Keratinocyte (primary cell): ENCODE data around the gene SLCO3A1. TPM values are rescaled to one million over a fixed set of nuclear protein-coding genes. Genes with fewer than 3 reads are reported as not detected.

Experiments
- DNase-seq: peaks from one replicate; pipeline ENCODE4 v3.0.0-alpha.2; 2011; ENCODE audit warnings: low read depth, missing footprints, low spot score
- FAIRE-seq: peaks from 2 replicates; lab custom pipeline; 2011; peaks lifted over from hg19 to GRCh38; lab: Jason Lieb, UNC
- H2AFZ ChIP-seq: 2 replicates; pipeline ENCODE4 v1.6.0; 2012; ENCODE audit warnings: low read length, control low read depth, inconsistent platforms; ENCODE audit not compliant: control insufficient read depth
- H3K27ac ChIP-seq: 2 replicates; pipeline ENCODE4 v1.5.1; 2011; ENCODE audit warnings: low read length; ENCODE audit not compliant: control insufficient read depth, insufficient read depth
- H3K27me3 ChIP-seq: 3 replicates; pipeline ENCODE4 v1.6.0; 2011; ENCODE audit warnings: low read length; ENCODE audit not compliant: control insufficient read depth, insufficient read depth; ENCODE audit errors: extremely low read depth
- H3K36me3 ChIP-seq, 2 experiments: 2 replicates in 1 of 2; 3 replicates in 1 of 2; pipeline ENCODE4 v1.5.1; 2011; ENCODE audit warnings: low read length in 2 of 2, mild to moderate bottlenecking in 1 of 2; ENCODE audit not compliant: control insufficient read depth in 2 of 2, insufficient read depth in 2 of 2; ENCODE audit errors: extremely low read depth in 1 of 2
- H3K4me1 ChIP-seq: 3 replicates; pipeline ENCODE4 v1.5.1; 2011; ENCODE audit warnings: low read length; ENCODE audit not compliant: control insufficient read depth, insufficient read depth; ENCODE audit errors: extremely low read depth
- H3K4me2 ChIP-seq: 3 replicates; pipeline ENCODE4 v1.6.0; 2011; ENCODE audit warnings: low read depth, low read length; ENCODE audit not compliant: control insufficient read depth, insufficient read depth; ENCODE audit errors: extremely low read depth
- H3K4me3 ChIP-seq, 3 experiments: fragments of 200-600 bp in 1 of 3; sonication (generic) in 1 of 3; 2 replicates in 2 of 3; 3 replicates in 1 of 3; pipeline ENCODE4 v1.5.1; 2011 to 2016; ENCODE audit warnings: low read length in 3 of 3, mild to moderate bottlenecking in 3 of 3, control low read depth in 2 of 3, inconsistent platforms in 1 of 3, low read depth in 1 of 3, mixed read lengths in 1 of 3, mixed run types in 1 of 3, moderate library complexity in 1 of 3; ENCODE audit not compliant: control insufficient read depth in 2 of 3, insufficient read depth in 2 of 3; ENCODE audit errors: extremely low read depth in 1 of 3
- H3K79me2 ChIP-seq: 2 replicates; pipeline ENCODE4 v1.6.0; 2012; ENCODE audit warnings: low read length; ENCODE audit not compliant: control insufficient read depth, insufficient read depth
- H3K9ac ChIP-seq: 3 replicates; pipeline ENCODE4 v1.6.0; 2011; ENCODE audit warnings: low read length; ENCODE audit not compliant: control insufficient read depth, insufficient read depth; ENCODE audit errors: extremely low read depth
- H3K9me1 ChIP-seq: 3 replicates; pipeline ENCODE4 v1.6.0; 2011; ENCODE audit warnings: low read length; ENCODE audit not compliant: control insufficient read depth, insufficient read depth; ENCODE audit errors: extremely low read depth
- H3K9me3 ChIP-seq: 2 replicates; pipeline ENCODE4 v1.5.1; 2012; ENCODE audit warnings: low read depth, low read length; ENCODE audit not compliant: control insufficient read depth
- H4K20me1 ChIP-seq: 3 replicates; pipeline ENCODE4 v1.6.0; 2011; ENCODE audit warnings: low read length; ENCODE audit not compliant: control insufficient read depth, insufficient read depth; ENCODE audit errors: extremely low read depth
- CTCF ChIP-seq, 3 experiments: IDR thresholded peaks in 1 of 3; conservative IDR thresholded peaks in 1 of 3; optimal IDR thresholded peaks in 1 of 3; 2 replicates in 2 of 3; 3 replicates in 1 of 3; pipeline versions ENCODE3 to v1.5.1; 2011; ENCODE audit warnings: low read length in 3 of 3, mild to moderate bottlenecking in 3 of 3, moderate library complexity in 2 of 3, control low read depth in 1 of 3, inconsistent platforms in 1 of 3; ENCODE audit not compliant: insufficient read depth in 2 of 3; ENCODE audit errors: extremely low read depth in 1 of 3
- EZH2 ChIP-seq: IDR thresholded peaks from one replicate; pipeline ENCODE4 v1.6.1; 2012; ENCODE audit warnings: inconsistent platforms, mild to moderate bottlenecking, low read length, moderate library complexity
- dilution Hi-C: fragments of 300-500 bp; cut with MboI; formaldehyde crosslinking; loops from one replicate; pipeline ENCODE4 v1.7.0; 2020; ENCODE audit warnings: low sequenced_read_pairs; ENCODE audit not compliant: extremely low pct_ligation_motif_present
- polyA plus RNA-seq, 5 experiments: library from polyadenylated mRNA; depleted of rRNA in 3 of 5; stranded (reverse) in 3 of 5; stranded (forward) in 1 of 5; unstranded in 1 of 5; fragments of >200 nt; gene quantifications; 1 replicate in 1 of 5; 2 replicates in 3 of 5; 3 replicates in 1 of 5; pipeline versions ENCODE4 v1.2.1 to v1.2.3, GENCODE V29; 2011 to 2012; ENCODE audit warnings: missing spikeins in 2 of 5, low read depth in 1 of 5, low replicate concordance in 1 of 5

The SLCO3A1 gene
- polyA plus RNA-seq, 1 donor (not counting 4 experiments of a cell fraction or from before 2014, with no cell fraction given): 21.3 TPM

DNA sequence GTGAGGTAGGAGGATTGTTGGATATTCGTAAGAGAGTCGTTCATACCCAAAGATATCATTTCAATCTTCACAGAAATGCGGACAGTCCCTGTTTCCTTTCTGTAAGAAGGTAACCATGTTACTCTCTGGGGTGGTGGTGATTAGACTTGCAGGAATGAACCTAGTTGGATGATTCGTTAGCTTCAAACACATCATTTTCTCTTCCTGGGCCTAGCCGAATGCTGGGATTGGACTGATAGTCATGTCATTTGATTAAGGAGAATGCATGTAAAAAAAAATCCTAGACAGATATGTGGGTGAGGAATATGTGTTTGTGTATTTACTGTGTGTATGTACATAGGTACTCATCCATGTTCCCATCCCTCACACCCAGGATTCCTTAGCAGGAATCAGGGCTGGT lies 12.4 kb downstream of the SLCO3A1 start:
- Histone ChIP-seq H3K27me3 (no peaks in the 10 kb centered on the region), H3K9me1 (peaks cover 6% of the 10 kb centered on the region), H4K20me1 (no peaks in the 10 kb centered on the region), H3K4me2 (peak overlapping the region; percentile 88), H3K27ac (peak overlapping the region; percentile 97), H3K4me1 (peaks cover 56% of the 10 kb centered on the region), H3K79me2 (peaks cover 44% of the 10 kb centered on the region), H2AFZ (peak overlapping the region; percentile 55), H3K9ac (peak overlapping the region; percentile 83), H3K36me3 (no peaks in the 10 kb centered on the region), H3K9me3 (no peaks in the 10 kb centered on the region), H3K4me3 (peak overlapping the region in 2 of 3 experiments; percentile 6 to 7)
- no peak for DNase-seq
- no peak for TF ChIP-seq EZH2
- no peak for TF ChIP-seq CTCF (optimal IDR thresholded peaks at IDR 0.05 in 1 of 3, IDR thresholded peaks at IDR 0.05 in 1 of 3, conservative IDR thresholded peaks at IDR 0.05 in 1 of 3; ENCODE audit: extremely low read depth in 1 of 3, insufficient read depth in 2 of 3, low read length in 3 of 3)
- peak; percentile 67 for FAIRE-seq
- dilution Hi-C loops: no loop called here

GRCh38 chr15:91866371-91866905 lies 12.9 kb downstream of the SLCO3A1 start:
- no peak for FAIRE-seq
- H3K27ac ChIP-seq: peak overlapping the region; percentile 97
- peak overlapping the region in 2 of 3 experiments; percentile 29 to 37 for H3K4me3 ChIP-seq
- H4K20me1 ChIP-seq: no peaks in the 10 kb centered on the region
- no peaks in the 10 kb centered on the region for H3K27me3 ChIP-seq
- H3K9me3 ChIP-seq: no peaks in the 10 kb centered on the region
- DNase-seq: peak; percentile 83
- H3K36me3 ChIP-seq: no peaks in the 10 kb centered on the region
- peak overlapping the region; percentile 75 for H2AFZ ChIP-seq
- peaks cover 6% of the 10 kb centered on the region for H3K9me1 ChIP-seq
- no peak for TF ChIP-seq EZH2
- no peak for TF ChIP-seq CTCF (optimal IDR thresholded peaks at IDR 0.05 in 1 of 3, IDR thresholded peaks at IDR 0.05 in 1 of 3, conservative IDR thresholded peaks at IDR 0.05 in 1 of 3; ENCODE audit: extremely low read depth in 1 of 3, insufficient read depth in 2 of 3, low read length in 3 of 3)
- H3K79me2 ChIP-seq: peaks cover 44% of the 10 kb centered on the region
- H3K4me2 ChIP-seq: peak overlapping the region; percentile 88
- dilution Hi-C loops: no loop called here
- peaks cover 52% of the 10 kb centered on the region for H3K4me1 ChIP-seq
- peak overlapping the region; percentile 83 for H3K9ac ChIP-seq
